ENCODE results near the gene SNED1. TPM values are rescaled to one million over a fixed set of nuclear protein-coding genes. Genes with fewer than 3 reads are reported as not detected.

Gene SNED1
- total and polyA plus RNA-seq, 9 of the 15 experiments (the other 6 are each of a cell fraction or from before 2014, with no cell fraction given) = 0.03 to 0.07 (median 0.05) TPM; not detected in 5

DNA sequence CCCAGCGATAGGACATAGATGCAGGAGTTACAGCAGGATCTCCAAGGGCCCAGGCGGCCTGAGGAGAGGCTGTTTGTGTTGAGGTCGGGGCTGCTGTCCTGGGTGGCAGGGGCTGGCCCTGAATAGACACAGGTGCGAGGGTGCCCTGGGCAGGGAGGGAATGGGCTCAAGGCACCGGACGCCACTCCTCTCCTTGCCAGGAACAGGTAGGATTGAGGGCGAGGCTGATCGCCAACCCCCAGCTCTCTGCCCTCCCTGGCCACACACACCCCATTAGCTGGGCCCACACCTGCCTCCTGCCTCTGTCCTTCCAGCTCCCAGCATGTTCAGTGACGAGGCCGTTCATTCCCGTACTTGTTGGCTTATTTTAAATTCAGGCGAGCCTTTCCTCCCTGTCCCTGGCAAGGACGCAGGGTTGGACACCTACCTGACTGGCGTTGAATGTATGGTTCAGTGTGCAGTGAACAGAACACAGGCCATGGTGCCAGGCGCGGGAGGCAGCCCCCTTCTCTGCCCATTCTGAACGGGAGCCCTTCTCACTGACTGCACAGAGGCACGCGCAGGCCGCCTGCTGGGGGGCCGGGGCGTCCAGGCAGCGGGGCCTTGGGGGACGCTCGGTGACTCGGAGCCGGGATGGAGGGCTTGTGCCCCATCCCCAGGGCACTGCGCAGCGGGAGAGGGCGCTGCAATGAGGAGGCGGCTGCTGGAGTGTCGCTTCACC, 41.3 kb upstream of the SNED1 start:
- Histone ChIP-seq H3K9ac (ENCODE audit: insufficient read depth in 1 of 2, low read depth in 2 of 2, low read length in 2 of 2) (no peak overlapping the region), H3K4me2 (ENCODE audit: insufficient read depth, low read length) (no peak overlapping the region), H3K27ac (ENCODE audit: extremely low read depth, low read depth, low read length) (no peak overlapping the region), H3K36me3 (ENCODE audit: control insufficient read depth, insufficient read depth, low read length) (no peaks in the 10 kb centered on the region), H3K4me1 (replicated peaks in 1 of 2; ENCODE audit: control insufficient read depth in 2 of 2, insufficient read depth in 2 of 2, low read length in 2 of 2) (peaks cover 0 to 4% of the 10 kb centered on the region in 2 experiments; a peak in 1 of 5 replicates), H3K79me2 (ENCODE audit: control insufficient read depth, insufficient read depth, low read length) (no peaks in the 10 kb centered on the region), H2AFZ (ENCODE audit: low read depth, low read length) (no peak overlapping the region), H4K20me1 (replicated peaks; ENCODE audit: control insufficient read depth, insufficient read depth, low read length) (no peaks in the 10 kb centered on the region), H3K27me3 (ENCODE audit: control insufficient read depth in 2 of 2, insufficient read depth in 2 of 2, low read length in 2 of 2) (peaks cover 0 to 42% of the 10 kb centered on the region in 2 experiments; a peak in 2 of 5 replicates), H3K9me1 (ENCODE audit: control insufficient read depth, insufficient read depth, low read length) (no peaks in the 10 kb centered on the region), H3K9me3 (replicated peaks; ENCODE audit: control insufficient read depth, insufficient read depth, low read depth, low read length) (no peaks in the 10 kb centered on the region), H3K4me3 (no peak overlapping the region)
- FAIRE-seq = no peak
- 2% methylated on average over 11 of the region's 32 CpGs for WGBS (ENCODE audit: insufficient coverage, low coverage, missing lambda C conversion rate)
- no peak for ATAC-seq
- no TSS peak for BruUV-seq (replicated peaks)
- in situ Hi-C loops (cut with MboI) (no loop called here), intact Hi-C loops (cut with micrococcal nuclease) (no loop called here)
- CTCF ChIA-PET (ENCODE audit: low intra/inter-chr PET ratio) = no interaction called here
- TF ChIP-seq SP2 (IDR thresholded peaks at IDR 0.05; ENCODE audit: extremely low read depth, low read depth, low read length, poor library complexity, severe bottlenecking) (no peak), ATF4 (CRISPR knock-in tag; IDR thresholded peaks at IDR 0.05) (no peak), SNAPC5 (CRISPR knock-in tag; IDR thresholded peaks at IDR 0.05) (no peak)
- POLR2A ChIA-PET = no interaction called here
- DNase-seq (ENCODE audit: extremely low read depth in 1 of 4, low spot score in 3 of 4) = no peak
